HG03159 (cell line): Measurements from ENCODE around the gene SBDS.
A peak's percentile ranks its signal among the peaks of the same experiment; 100 is the strongest.
"Not testable (repeated sequence)": the region's sequence is repeated elsewhere in the genome, so short reads cannot be mapped to it uniquely, and the experiment has no call there.

Source experiments
- ATAC-seq: cut with Tn5 transposase; IDR thresholded peaks from one replicate; pipeline ENCODE4 v1.9.1; 2021; ENCODE audit warnings: mild to moderate bottlenecking, moderate library complexity; ENCODE audit not compliant: unreplicated experiment

Gene SBDS

DNA sequence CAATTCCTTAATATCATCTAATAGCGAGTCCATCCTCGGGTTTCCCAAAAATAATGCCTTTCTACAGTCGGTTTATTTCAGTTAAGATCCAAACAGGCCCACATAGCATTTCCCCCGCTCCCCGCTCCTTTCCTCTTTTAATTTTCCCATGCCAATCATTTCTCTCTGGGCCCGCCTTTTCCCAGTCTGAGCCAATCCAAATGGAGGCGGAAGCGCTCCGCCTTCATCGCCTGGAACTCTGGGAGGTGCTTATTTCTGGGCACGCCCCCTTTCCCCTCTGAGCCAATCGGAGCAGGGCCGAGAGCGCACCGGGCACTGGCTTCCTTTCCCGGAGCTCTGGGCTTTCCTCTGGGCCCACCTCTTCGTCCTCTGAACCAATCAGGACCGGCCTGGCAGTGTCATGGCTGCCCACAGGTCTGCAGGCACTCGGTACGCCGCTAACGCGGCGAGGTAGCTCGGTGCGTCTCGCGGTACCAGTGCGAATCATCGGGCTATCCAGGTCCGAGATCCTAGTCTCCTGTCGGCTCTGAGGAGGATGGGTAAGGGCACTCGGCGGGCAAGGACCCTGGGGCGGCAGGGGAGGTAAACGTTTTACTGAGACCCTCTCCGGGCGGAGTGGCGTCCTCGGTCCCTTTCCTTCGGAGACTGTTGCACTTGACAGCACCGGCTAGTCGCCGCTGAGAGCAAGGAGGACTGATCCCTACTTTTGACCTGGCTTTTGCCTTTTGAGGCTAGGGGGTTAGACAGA lies 1.2 kb upstream of the SBDS start, which contains the start of gene TYW1:
Gene TYW1 (plus strand): TSS at position 390 of the 748 bp plus-strand sequence. CDS start 146 bp downstream, at position 536.
- peak; percentile 86 for ATAC-seq

DNA sequence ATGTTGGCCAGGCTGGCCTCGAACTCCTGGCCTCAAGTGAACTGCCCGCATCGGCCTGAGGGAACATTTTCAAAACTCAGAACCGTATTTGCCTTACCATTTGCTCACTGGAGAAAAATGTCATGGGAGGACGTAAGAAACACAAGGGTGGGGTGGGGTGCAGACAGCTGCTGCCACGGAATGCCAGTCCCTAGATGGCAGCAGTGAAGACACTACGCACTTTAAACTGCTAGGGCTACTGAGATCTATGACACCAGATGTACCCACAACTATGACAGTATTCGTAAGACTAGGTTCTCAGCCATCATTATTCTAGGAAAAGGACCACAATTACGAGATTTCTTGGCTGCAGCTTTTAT lies 716 bp downstream of the SBDS start:
- ATAC-seq: peak; percentile 27

DNA sequence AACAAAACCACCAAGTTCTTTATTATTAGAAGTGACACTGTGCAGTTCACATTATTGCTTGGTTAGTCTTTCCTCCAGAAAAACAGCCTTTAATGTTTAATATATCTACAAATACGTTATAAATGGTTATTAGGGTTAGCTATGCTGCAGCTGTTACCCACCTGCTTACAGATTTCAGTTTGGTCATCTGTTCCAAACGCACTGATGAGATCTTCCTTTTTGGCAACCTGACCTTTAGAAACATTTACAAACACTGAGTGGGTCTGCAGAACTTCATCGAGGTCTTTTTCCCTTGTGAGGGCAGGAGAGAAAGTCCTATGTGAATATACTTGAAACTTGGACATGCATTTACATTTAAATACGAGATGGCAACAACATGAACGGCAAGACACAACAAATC lies 1.3 kb downstream of the SBDS start:
- not testable (repeated sequence) for ATAC-seq

DNA sequence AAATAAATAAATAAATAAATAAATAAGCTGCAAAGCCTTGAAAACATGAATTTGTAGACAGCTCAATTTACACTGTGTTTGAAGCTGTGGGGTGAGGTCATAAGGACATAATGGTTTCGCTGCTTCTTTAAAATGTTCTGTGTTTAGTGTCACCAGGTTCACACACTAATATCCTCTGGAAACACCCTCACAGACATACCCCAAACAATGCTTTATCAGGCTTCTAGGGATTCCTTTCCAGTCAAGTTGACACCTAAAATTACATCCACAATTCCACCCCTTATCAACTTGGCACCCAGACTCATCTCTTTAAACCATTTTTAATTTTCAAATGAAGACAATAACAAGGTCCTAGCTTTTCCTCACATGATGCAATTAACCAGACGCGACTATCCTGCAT lies 5.8 kb downstream of the SBDS start:
- not testable (repeated sequence) for ATAC-seq

DNA sequence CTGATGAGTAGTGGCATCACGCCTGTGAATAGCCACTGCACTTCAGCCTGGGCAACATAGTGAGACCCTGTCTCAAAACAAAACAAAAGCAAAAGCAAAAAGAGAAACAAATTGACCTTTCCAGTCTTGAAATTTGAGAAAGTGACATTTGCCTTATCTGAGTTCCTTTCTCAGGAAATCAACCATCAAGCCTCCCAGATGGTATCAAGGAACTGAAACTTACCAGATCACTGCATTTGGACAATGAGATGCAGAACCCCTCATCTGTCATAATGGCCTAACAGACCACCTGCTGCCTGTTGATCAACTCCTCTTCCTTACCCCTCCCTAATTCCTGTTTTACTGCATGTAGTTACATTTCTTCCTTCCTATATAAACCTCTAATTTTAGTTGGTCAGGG lies 15.1 kb downstream of the SBDS start:
- not testable (repeated sequence) for ATAC-seq

DNA sequence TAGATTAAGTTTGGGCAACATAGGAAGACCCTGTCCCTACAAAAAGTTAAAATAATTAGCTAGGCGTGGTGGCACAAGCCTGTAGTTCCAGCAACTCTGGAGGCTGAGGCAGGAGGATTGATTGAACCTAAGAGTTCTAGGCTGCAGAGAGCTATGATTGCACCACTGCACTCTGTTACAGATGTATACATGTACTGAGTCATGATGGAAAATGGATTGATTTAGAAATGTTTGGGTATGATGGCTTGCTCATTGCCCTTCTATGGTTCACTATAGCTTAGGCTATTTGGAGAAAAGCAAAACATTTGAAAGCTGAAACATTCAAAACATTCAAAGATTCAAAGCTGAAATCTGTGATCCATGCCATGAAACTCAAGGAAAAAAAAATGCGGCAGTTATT lies 16.4 kb downstream of the SBDS start:
- not testable (repeated sequence) for ATAC-seq

DNA sequence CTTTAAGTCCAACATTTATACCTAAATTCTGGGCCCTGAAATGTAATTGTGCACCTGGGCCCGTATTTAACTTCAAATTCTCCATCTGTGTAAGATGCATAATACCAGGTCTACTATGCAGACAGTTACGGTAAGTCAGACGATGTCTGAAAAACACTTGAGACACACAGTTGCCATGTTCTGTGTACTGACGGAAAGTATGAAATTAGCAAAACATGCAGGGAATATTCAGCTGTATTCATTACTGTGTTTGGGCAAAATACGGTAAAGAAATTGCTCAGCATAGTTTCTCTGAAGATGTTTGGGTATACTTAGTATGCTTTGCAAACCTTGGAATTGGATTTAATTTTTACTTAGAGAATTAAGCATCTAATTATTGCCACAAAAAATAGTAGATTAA lies 17.1 kb downstream of the SBDS start:
- not testable (repeated sequence) for ATAC-seq

DNA sequence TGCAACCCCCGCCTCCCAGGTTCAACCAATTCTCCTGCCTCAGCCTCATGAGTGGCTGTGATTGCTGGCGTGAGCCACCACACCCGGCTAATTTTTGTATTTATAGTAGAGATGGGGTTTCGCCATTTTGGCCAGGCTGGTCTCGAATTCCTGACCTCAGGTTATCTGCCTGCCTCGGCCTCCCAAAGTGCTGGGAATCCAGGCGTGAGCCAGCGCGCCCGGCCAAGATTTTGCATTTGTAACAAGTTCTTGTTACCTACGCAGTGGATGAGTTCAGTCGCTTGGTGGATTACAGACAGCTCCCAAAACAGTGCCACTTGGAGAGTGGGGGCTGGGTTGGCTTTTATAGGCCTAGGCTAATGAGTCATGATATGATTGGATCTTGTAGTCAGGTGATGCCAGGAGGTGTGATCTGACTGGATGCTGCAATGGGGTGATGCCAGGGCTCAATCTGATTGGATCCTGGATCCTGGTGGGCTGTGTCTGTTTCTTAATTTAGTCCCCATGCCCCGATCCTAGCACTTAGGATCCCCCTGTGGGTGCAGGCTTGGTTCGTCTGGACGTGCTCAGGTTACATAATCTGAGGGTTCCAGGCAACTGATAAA lies 20.3 kb downstream of the SBDS start:
- no peak for ATAC-seq

DNA sequence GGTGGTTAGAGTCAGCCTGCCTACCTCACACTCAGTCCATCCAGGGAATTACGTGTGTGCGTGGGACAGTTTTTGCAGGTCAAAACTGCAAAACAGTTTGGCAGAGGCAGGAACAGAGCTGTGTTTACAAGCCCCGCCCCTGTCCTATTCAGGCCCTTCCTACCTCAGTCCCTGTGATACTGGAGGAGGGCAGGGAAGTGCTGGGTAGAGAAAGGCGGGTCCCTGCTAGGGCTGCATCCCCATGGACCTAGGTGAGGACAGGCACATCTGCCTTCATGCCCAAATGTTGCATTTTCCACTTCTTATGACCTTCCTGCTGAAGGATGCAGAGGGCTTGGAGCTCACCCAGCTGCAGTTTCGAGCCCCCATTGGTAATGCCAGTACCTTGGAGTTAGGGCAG lies 25.1 kb downstream of the SBDS start:
- ATAC-seq: no peak

DNA sequence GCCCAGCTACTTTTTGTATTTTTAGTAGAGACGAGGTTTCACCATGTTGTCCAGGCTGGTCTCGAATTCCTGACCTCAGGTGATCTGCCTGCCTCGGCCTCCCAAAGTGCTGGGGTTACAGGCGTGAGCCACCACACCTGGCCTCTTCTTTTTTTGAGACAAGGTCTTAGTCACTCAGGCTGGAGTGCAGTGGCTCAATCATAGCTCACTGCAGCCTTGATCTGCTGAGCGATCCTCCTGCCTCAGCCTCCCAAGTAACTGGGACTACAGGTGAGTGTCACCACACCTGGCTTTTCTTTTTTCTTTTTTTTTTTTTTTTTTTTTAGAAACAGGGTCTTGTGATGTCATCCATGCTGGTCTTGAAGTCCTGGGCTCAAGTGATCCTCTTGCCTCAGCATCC lies 26.4 kb downstream of the SBDS start:
- not testable (repeated sequence) for ATAC-seq

DNA sequence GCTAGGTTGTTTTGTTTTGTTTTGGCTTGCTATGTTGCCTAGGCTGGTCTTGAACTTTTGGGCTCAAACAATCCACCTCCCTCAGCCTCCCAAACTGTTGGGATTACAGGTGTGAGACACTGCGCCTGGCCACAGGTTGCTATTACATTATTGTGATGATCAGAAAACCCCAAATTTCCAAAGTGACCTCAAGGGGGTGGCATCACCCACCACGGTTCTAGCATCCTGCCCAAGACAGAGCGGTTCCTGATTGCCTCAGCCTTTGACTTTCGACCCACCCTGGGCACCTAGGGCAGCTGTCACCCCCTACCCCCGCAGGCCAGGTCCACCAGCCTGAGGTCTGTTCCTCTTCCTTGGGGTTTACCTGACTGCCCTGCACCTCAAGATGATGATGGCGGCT lies 28.4 kb downstream of the SBDS start:
- no peak for ATAC-seq

DNA sequence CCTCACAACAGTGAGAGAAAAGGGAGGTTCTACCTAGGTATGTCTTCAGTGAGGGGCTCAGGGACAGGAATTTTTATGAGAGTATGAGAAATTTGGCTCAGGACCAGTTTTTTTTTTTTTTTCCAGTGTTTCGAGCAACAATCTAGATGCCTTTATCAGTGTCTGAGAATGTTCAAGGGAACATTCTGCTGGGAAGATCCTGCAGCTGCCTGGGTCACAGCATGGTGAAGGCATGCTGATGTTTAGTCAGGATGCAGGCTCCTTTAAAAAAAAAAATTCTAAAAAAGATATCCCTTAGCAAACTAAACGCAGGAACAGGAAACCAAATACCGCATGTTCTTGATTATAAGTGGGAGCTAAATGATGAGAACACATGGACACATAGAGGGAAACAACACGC lies 31.0 kb downstream of the SBDS start:
- no peak for ATAC-seq

DNA sequence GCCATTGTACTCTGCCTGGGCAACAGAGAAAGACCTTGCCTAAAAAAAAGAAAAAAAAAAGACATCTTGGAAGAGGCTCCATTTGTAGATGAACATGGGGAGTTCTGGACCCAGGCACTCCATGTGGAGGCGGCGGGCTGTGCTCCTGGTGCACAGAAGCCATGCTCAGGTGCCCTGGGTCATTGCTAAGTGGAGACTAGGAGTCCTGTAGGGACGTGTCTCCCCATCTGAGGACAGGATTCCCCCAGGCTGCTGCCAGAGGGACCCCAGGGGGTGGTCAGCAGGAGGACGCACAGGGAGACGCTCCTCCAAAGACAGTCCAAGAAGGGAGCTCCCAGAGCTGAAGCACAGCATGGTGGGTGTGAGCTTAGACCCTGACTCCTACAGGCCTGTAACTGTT lies 34.3 kb downstream of the SBDS start:
- ATAC-seq: no peak

DNA sequence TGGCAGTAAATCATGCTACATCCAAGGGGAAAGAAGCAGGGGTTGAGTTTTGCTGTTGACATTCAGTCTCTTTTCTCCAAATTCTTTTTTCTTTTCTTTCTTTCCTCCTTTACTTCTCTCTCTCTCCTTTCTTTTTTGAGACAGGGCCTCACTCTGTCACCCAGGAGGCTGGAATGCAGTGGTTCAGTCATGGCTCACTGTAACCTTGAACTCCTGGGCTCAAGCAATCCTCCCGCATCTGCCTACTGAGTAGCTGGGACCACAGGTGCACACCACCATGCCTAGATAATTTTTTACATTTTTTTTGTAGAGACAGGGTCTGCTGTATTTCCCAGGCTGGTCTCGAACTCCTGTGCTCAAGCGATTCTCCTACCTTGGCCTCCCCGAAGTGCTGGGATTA lies 35.2 kb downstream of the SBDS start:
- no peak for ATAC-seq

DNA sequence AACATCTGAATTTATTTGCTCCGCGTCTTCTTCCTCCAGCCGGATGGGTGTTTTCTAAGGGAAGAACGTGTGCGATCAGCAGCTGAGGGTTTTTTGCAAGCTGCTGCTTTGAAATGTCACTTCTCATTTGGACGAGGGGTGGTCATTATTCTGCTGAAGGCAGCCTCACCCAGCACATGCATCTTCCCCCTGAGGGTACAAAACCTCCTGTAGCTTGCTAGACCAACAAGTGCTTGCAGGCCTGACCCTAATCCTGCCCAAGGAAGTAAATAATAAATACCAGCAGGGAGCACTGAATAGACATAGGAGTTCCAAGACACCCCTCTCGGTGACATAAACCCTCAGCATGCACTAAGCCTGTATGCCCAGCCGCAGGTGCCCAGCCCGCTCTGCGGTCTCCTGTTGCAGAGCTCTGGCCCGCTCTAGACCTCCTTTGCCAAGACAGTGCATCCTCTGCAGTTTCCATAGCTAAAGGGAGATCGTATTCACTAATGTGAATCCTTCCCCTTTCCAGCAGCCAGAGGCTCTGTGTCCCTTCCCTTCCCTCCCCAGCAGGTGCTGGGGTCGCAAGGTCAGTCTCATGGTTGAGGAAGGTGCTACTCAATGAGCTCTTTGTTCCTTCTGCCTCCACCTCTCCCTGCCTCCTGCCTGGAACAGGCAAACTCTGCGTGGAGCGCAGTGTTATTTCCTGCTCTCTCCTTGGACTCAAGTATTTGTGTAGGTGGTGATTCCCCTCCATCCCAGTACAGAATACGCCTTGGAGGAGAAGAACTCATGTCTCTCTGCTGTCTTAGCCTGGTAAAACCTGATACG lies 36.6 kb downstream of the SBDS start:
- ATAC-seq: no peak

DNA sequence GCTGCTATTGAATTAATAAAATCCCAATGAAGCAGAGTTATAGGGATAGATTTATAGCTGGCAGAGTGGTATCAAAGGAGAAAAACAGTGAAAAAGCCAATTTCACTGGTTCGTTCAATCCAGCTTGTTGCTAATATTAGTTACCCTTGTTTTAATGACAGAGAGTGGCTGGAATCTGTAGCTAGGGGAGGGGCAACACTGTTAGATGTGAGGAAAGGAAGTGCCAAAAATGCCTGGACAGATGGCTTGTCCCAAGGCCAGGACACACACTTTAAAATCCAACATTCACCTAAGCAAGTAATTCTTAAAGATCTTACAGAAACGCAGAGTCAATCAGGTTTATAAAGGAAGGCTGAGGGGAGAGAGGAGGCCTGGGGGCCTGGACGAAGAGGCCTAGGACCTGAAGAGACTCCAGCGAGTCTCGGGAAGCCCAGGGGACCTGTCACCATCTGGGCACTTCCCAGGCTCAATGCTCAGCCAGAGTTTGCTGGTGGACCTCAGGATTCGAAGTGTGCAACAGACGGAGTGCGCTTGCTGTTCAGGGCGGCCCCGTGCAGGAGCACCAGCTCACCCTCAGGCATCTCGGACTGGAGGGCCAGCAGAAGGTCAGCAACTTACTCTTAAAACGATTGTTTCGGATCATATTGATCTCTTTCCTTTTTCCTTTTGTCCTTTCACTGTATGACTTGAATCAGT lies 37.6 kb downstream of the SBDS start:
- ATAC-seq: no peak

DNA sequence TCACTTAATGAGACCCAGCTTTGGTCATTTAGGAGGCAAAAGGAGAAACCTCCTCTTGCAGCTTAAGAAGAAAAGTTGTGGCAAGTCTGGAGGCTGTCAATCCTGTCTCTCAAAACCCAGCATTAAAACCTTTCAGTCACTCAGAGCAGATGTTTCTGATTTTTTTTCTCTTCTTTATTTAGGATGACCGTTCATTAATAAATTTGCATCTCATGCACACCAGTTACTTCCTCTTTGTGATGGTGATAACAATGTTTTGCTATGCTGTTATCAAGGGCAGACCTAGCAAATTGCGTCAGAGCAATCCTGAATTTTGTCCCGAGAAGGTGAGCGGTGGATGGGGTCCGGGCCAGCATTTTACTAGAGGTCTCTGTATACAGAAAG lies 42.4 kb downstream of the SBDS start:
- ATAC-seq: no peak

DNA sequence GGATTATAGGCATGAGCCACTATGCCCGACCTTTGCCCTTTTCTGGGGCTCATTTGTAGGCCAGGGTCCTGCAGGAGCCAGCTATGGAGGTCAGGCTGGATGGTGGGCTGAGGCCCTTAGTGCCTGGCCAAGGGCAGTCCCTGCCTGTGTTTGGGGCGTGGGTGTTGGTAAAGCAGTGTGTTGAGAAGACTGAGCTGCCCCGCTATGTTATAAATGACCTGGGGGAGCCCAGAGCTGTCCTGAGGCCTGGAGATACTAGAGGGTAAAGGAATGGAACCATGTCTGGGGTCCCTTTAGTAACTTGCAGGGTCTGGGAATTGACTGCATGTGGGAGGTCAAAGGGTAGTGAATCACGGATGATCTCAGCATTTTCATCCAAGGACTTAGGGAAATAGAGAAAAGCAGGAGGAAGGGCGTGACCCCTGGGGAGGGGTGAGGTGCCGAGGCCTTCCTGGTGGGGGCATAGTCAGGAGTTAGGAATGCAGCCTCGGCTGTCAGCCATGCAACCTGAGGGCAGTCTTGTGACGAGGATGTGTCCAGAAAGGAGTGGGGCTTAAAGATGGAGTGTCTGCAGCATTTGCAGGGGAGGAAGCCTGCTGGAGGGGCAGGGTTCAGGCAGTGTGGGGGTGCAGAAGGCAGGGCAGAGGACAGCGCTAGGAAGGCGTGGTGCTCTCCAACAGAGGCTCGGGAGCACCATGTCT lies 42.9 kb downstream of the SBDS start:
- ATAC-seq: no peak

DNA sequence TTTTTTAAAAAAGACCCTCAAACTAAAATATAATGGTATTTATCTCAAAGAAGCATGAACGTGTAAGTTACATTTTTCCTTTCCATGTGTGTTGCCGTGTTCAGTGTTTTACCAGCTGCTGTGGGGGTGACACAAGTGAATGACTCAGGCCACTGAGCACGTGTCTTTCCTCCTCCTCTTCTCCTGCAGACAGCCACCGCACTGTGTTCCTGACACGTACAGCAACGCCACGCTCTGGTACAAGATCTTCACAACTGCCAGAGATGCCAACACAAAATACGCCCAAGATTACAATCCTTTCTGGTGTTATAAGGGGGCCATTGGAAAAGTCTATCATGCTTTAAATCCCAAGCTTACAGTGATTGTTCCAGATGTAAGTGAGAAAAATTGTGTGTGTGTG lies 44.6 kb downstream of the SBDS start:
- no peak for ATAC-seq

DNA sequence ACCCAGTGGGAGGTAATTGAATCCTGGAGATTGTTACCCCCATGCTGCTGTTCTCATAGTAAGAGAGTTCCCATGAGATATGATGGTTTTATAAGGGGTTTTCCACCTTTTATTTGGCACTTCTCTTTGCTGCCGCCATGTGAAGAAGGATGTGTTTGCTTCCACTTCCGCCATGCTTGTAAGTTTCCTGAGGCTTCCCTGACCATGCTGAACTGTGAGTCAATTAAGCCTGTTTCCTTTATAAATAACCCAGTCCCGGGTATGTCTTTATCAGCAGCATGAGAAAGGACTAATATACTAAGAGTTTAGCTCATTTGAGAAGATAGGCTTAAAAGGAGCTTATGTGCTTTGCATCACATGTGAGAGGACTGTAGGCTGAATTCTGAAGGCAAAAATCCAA lies 45.1 kb downstream of the SBDS start:
- no peak for ATAC-seq
